ENCODE results near the gene NR2C1. TPM values are rescaled to one million over a fixed set of nuclear protein-coding genes. Genes with fewer than 3 reads are reported as not detected.

NR2C1 gene
- total RNA-seq, 1 experiment from 2014 or later: 26.3 TPM

Other genes with a start within 250 kb of the NR2C1 start
- gene NDUFA12, start 69.9 kb downstream of the NR2C1 start, total RNA-seq (2014; rRNA removed; shearing (Covaris generic)): 249 and 426 TPM in 2 replicates
- gene FGD6, start 143.8 kb upstream of the NR2C1 start, total RNA-seq (2014; rRNA removed; shearing (Covaris generic)): 5.4 and 7.5 TPM in 2 replicates
- gene VEZT, start 144.2 kb upstream of the NR2C1 start, total RNA-seq (2014; rRNA removed; shearing (Covaris generic)): 52.2 and 52.6 TPM in 2 replicates